Naive thymus-derived CD4-positive, alpha-beta T cell (primary cell): ENCODE data around the gene NT5M. TPM values are rescaled to one million over a fixed set of nuclear protein-coding genes. Genes with fewer than 3 reads are reported as not detected.

Source experiments
- ATAC-seq: fragments of 150-1000 bp; cut with Tn5 transposase; 2 replicates; pipeline ENCODE4 v1.10.0; 2021; ENCODE audit warnings: mild to moderate bottlenecking, moderate library complexity
- CTCF ChIA-PET: fragments of 350-600 bp; sonication (Branson Sonifier 250); formaldehyde crosslinking; loops from one replicate; lab custom pipeline; 2021; ENCODE audit warnings: antibody characterized with exemption; lab: Charles Lee
- POLR2A ChIA-PET: fragments of 350-600 bp; sonication (Branson Sonifier 250); formaldehyde crosslinking; loops from one replicate; lab custom pipeline; 2021; ENCODE audit warnings: antibody characterized with exemption, inconsistent platforms; lab: Charles Lee
- DNase-seq, 9 donors: peaks; one replicate each; pipeline versions ENCODE4 v3.0.0 to v3.0.0-alpha.2; 2020 to 2022; ENCODE audit warnings: mixed read lengths in 1 of 9
- H3K27ac ChIP-seq: one replicate; pipeline ENCODE4 v1.7.0; 2013; ENCODE audit warnings: mild to moderate bottlenecking, low read depth, low read length, moderate library complexity
- H3K27me3 ChIP-seq, 2 donors: one replicate each; pipeline ENCODE4 v1.7.0; 2013; ENCODE audit warnings: low read length in 2 of 2, mild to moderate bottlenecking in 2 of 2, moderate library complexity in 2 of 2; ENCODE audit not compliant: control insufficient read depth in 2 of 2, insufficient read depth in 2 of 2
- H3K36me3 ChIP-seq, 3 experiments: 1 replicate in 2 of 3; 2 replicates in 1 of 3; pipeline ENCODE4 v1.7.0; 2013; ENCODE audit warnings: low read length in 3 of 3, mild to moderate bottlenecking in 3 of 3, moderate library complexity in 1 of 3; ENCODE audit not compliant: insufficient read depth in 3 of 3, control insufficient read depth in 2 of 3
- H3K4me1 ChIP-seq, 2 donors: one replicate each; pipeline ENCODE4 v1.7.0; 2013; ENCODE audit warnings: low read length in 2 of 2, mild to moderate bottlenecking in 2 of 2, moderate library complexity in 1 of 2; ENCODE audit not compliant: control insufficient read depth in 2 of 2, insufficient read depth in 2 of 2
- H3K4me3 ChIP-seq: 2 replicates; pipeline ENCODE4 v1.7.0; 2013; ENCODE audit warnings: mild to moderate bottlenecking, low read length
- H3K9me3 ChIP-seq, 3 experiments: 1 replicate in 2 of 3; 2 replicates in 1 of 3; pipeline ENCODE4 v1.7.0; 2013; ENCODE audit warnings: low read length in 3 of 3; ENCODE audit not compliant: control insufficient read depth in 2 of 3
- H3K27ac Mint-ChIP-seq, 9 donors: one replicate each; pipeline ENCODE4 v1.8.0; 2020 to 2022; ENCODE audit warnings: mixed read lengths in 9 of 9, mild to moderate bottlenecking in 8 of 9, moderate library complexity in 5 of 9, inconsistent platforms in 2 of 9
- H3K27me3 Mint-ChIP-seq, 5 donors: one replicate each; pipeline ENCODE4 v1.8.0; 2021 to 2022; ENCODE audit warnings: mixed read lengths in 5 of 5, mild to moderate bottlenecking in 1 of 5
- H3K36me3 Mint-ChIP-seq, 5 donors: one replicate each; pipeline ENCODE4 v1.8.0; 2020 to 2022; ENCODE audit warnings: mixed read lengths in 5 of 5, mild to moderate bottlenecking in 3 of 5, inconsistent platforms in 1 of 5
- H3K4me1 Mint-ChIP-seq, 7 donors: one replicate each; pipeline ENCODE4 v1.8.0; 2020 to 2022; ENCODE audit warnings: mixed read lengths in 7 of 7, mild to moderate bottlenecking in 3 of 7, inconsistent platforms in 1 of 7
- H3K4me3 Mint-ChIP-seq, 10 donors: one replicate each; pipeline ENCODE4 v1.8.0; 2020 to 2022; ENCODE audit warnings: mild to moderate bottlenecking in 10 of 10, mixed read lengths in 10 of 10, moderate library complexity in 6 of 10, inconsistent platforms in 2 of 10
- H3K9me3 Mint-ChIP-seq, 11 donors: one replicate each; pipeline ENCODE4 v1.8.0; 2020 to 2022; ENCODE audit warnings: mixed read lengths in 11 of 11, mild to moderate bottlenecking in 4 of 11, inconsistent platforms in 1 of 11, moderate library complexity in 1 of 11
- intact Hi-C, 2 donors: fragments of 100-400 bp; cut with micrococcal nuclease; formaldehyde crosslinking; loops; one replicate each; pipeline ENCODE4 v1.15.1; 2023
- polyA plus RNA-seq, 2 donors: library from polyadenylated mRNA; unstranded; fragments of 300-500 nt; fragmentation: Illumina TruSeq; gene quantifications; one replicate each; pipeline ENCODE4 v1.2.3, GENCODE V29; 2021
- total RNA-seq, 6 experiments: library from RNA in 5 of 6; stranded (reverse) in 5 of 6; gene quantifications; 1 replicate in 5 of 6; 2 replicates in 1 of 6; pipeline ENCODE4 v1.2.3 and lab custom pipeline; 2021 to 2026

NT5M gene
- total and polyA plus RNA-seq, 7 experiments from 2014 or later, result 0.85 to 6.3 (median 3.5) TPM

- H3K4me1 Mint-ChIP-seq, result no peaks in the 10 kb centered on the region
- H3K27ac Mint-ChIP-seq, result no peak overlapping the region
- H3K27me3 ChIP-seq, result no peaks in the 10 kb centered on the region
- no peaks in the 10 kb centered on the region for H3K27me3 Mint-ChIP-seq
- DNase-seq (no peak), ATAC-seq (no peak)
- H3K4me3 ChIP-seq, result no peak overlapping the region
- H3K36me3 Mint-ChIP-seq, result no peaks in the 10 kb centered on the region
- ChIA-PET POLR2A (interaction anchor here (0.6 kb wide), 1 partner anchor 82 kb away, joined by 3 read pairs; no protein-coding TSS in a partner anchor), CTCF (no interaction called here)
- no peaks in the 10 kb centered on the region for H3K9me3 Mint-ChIP-seq
- no peaks in the 10 kb centered on the region for H3K9me3 ChIP-seq
- no peak overlapping the region for H3K4me3 Mint-ChIP-seq
- intact Hi-C loops, result no loop called here
- no peaks in the 10 kb centered on the region for H3K4me1 ChIP-seq
- no peak overlapping the region for H3K27ac ChIP-seq
- H3K36me3 ChIP-seq, result no peaks in the 10 kb centered on the region
These were observed 17.2 kb downstream of the NT5M start for GRCh38 chr17:17320188-17320910.

GRCh38 chr17:17320911-17321220, 17.7 kb downstream of the NT5M start:
- Histone ChIP-seq H3K27me3 (no peaks in the 10 kb centered on the region), H3K4me3 (no peak overlapping the region), H3K27ac (no peak overlapping the region), H3K9me3 (no peaks in the 10 kb centered on the region), H3K36me3 (no peaks in the 10 kb centered on the region), H3K4me1 (no peaks in the 10 kb centered on the region)
- intact Hi-C loops, result no loop called here
- no peak overlapping the region for H3K4me3 Mint-ChIP-seq
- DNase-seq, result no peak
- H3K9me3 Mint-ChIP-seq, result no peaks in the 10 kb centered on the region
- CTCF ChIA-PET, result no interaction called here
- ATAC-seq, result no peak
- H3K27ac Mint-ChIP-seq, result no peak overlapping the region
- POLR2A ChIA-PET, result interaction anchor here (0.6 kb wide), 1 partner anchor 82 kb away, joined by 3 read pairs; no protein-coding TSS in a partner anchor
- peaks cover 0 to 3% (median 0%) of the 10 kb centered on the region in 5 donors for H3K36me3 Mint-ChIP-seq
- no peaks in the 10 kb centered on the region for H3K4me1 Mint-ChIP-seq
- no peaks in the 10 kb centered on the region for H3K27me3 Mint-ChIP-seq

DNA sequence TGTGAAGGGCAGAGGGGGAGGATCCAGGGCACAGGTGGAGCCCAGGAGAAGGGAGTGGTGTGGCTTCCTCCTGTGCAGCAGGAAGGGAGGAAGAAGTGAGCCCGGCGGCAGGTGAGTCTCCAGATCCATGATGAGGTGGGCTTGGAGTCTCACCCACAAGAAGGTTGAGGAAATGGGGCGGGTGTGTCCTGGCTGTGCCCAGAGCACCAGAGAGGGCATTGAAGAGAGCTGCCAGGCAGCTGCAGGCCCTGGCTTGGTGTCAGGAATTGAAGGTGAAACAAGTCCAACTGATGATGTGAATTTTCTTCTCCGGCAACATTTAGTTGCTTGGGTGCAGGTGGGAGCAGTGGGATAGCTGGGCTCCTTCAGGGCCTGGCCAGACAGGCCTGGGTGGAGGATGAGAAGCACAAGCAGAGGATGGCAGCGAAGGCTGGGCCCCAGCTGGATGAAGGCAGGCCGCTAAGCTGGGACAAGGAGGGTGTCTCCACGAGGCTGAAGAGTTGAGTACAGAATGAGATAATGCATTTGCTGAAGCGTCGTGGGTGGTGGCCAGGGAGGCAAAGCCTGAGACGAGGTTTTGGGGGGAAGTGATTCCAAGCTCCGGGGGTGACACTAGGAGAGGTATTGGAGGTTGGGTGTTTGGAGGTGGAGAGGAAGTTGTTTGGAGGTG, 18.3 kb downstream of the NT5M start:
- H3K36me3 Mint-ChIP-seq, result peaks cover 0 to 4% (median 0%) of the 10 kb centered on the region in 5 donors
- H3K4me1 Mint-ChIP-seq, result no peaks in the 10 kb centered on the region
- H3K4me3 Mint-ChIP-seq, result no peak overlapping the region
- H3K4me3 ChIP-seq, result no peak overlapping the region
- ChIA-PET POLR2A (no interaction called here), CTCF (no interaction called here)
- no peaks in the 10 kb centered on the region for H3K9me3 ChIP-seq
- H3K27ac ChIP-seq, result no peak overlapping the region
- ATAC-seq (no peak), DNase-seq (no peak)
- H3K9me3 Mint-ChIP-seq, result no peaks in the 10 kb centered on the region
- no peaks in the 10 kb centered on the region for H3K27me3 ChIP-seq
- no peak overlapping the region for H3K27ac Mint-ChIP-seq
- H3K27me3 Mint-ChIP-seq, result no peaks in the 10 kb centered on the region
- intact Hi-C loops, result no loop called here
- H3K4me1 ChIP-seq, result no peaks in the 10 kb centered on the region
- no peaks in the 10 kb centered on the region for H3K36me3 ChIP-seq

DNA sequence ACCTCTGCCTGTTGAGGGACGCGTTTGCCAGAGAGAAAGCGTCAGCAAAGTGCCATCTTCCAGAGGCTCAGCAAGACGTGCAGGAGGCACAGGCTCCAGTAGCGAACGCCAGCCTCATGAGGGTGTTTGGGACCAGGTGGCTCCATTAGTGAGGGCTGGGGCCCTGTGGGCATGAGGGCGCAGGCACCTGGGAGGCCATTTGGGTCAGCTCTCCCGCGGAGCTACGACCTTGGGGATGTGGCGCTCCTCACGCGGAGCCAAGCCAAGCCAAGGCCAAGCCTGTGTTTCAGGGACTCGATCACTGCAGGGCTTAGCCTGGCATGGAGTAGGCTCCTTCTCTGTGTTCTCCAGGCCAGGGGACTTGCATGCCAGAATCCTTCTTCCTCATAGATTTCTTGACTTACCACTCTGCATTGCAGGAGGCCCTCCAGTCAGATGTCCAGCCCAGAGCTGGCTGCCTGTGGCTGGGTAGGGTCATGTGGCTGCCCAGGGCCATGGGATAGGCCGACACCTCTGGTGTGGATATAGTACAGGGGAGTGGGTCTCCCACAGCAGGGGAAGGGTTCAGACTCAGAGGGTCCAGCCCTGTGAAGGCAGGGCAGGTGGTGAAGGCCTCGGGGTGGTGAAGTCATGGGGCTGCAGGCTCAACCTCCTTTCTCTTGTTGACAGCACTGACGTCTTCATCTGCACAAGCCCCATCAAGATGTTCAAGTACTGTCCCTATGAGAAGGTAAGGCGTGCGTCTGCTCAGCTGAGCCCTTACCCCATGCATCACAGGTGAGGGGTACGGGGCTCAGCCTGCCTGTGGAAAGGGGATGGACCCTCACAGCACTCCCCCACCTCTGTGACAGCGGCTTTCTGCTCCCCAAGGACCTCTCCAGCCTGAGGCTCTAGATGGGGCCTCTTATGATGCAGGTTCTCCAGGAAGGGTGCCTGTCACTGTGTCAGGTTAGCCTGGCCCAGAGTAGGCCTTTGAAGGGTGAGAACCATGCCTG, 19.6 kb downstream of the NT5M start:
- H3K27ac ChIP-seq, result no peak overlapping the region
- no peaks in the 10 kb centered on the region for H3K27me3 ChIP-seq
- Mint-ChIP-seq H3K4me3 (no peak overlapping the region), H3K27ac (no peak overlapping the region), H3K36me3 (peaks cover 0 to 4% (median 0%) of the 10 kb centered on the region in 5 donors), H3K27me3 (no peaks in the 10 kb centered on the region), H3K4me1 (no peaks in the 10 kb centered on the region), H3K9me3 (no peaks in the 10 kb centered on the region)
- H3K36me3 ChIP-seq, result no peaks in the 10 kb centered on the region
- H3K4me1 ChIP-seq, result no peaks in the 10 kb centered on the region
- DNase-seq (no peak), ATAC-seq (no peak)
- intact Hi-C loops, result no loop called here
- ChIA-PET CTCF (no interaction called here), POLR2A (no interaction called here)
- no peak overlapping the region for H3K4me3 ChIP-seq
- no peaks in the 10 kb centered on the region for H3K9me3 ChIP-seq

- POLR2A ChIA-PET, result no interaction called here
- Mint-ChIP-seq H3K27ac (no peak overlapping the region), H3K36me3 (peaks cover 0 to 4% (median 0%) of the 10 kb centered on the region in 5 donors), H3K9me3 (no peaks in the 10 kb centered on the region), H3K4me3 (no peak overlapping the region), H3K27me3 (no peaks in the 10 kb centered on the region), H3K4me1 (no peaks in the 10 kb centered on the region)
- no peaks in the 10 kb centered on the region for H3K9me3 ChIP-seq
- H3K27ac ChIP-seq, result no peak overlapping the region
- no peak overlapping the region for H3K4me3 ChIP-seq
- ATAC-seq (no peak), DNase-seq (no peak)
- H3K4me1 ChIP-seq, result no peaks in the 10 kb centered on the region
- intact Hi-C loops, result no loop called here
- CTCF ChIA-PET, result no interaction called here
- no peaks in the 10 kb centered on the region for H3K27me3 ChIP-seq
- no peaks in the 10 kb centered on the region for H3K36me3 ChIP-seq
These were observed 21.4 kb downstream of the NT5M start for GRCh38 chr17:17324616-17325015.

GRCh38 chr17:17325228-17325627, 22.1 kb downstream of the NT5M start:
- Mint-ChIP-seq H3K36me3 (peaks cover 0 to 4% (median 0%) of the 10 kb centered on the region in 5 donors), H3K4me1 (no peaks in the 10 kb centered on the region), H3K27me3 (no peaks in the 10 kb centered on the region), H3K9me3 (no peaks in the 10 kb centered on the region), H3K27ac (no peak overlapping the region), H3K4me3 (no peak overlapping the region)
- Histone ChIP-seq H3K36me3 (no peaks in the 10 kb centered on the region), H3K9me3 (no peaks in the 10 kb centered on the region), H3K4me3 (no peak overlapping the region), H3K4me1 (no peaks in the 10 kb centered on the region), H3K27ac (no peak overlapping the region), H3K27me3 (no peaks in the 10 kb centered on the region)
- no peak for DNase-seq
- POLR2A ChIA-PET, result no interaction called here
- ATAC-seq, result no peak
- intact Hi-C loops, result no loop called here
- CTCF ChIA-PET, result interaction anchor here (1.1 kb wide), 1 partner anchor 10 kb away, joined by 4 read pairs; no protein-coding TSS in a partner anchor
